ENCODE measurements around the gene PTPRZ1. TPM values are rescaled to one million over a fixed set of nuclear protein-coding genes. Genes with fewer than 3 reads are reported as not detected.

PTPRZ1 gene
- total RNA-seq, 2 donors from 2014 or later: 18.0 to 57.4 TPM

DNA sequence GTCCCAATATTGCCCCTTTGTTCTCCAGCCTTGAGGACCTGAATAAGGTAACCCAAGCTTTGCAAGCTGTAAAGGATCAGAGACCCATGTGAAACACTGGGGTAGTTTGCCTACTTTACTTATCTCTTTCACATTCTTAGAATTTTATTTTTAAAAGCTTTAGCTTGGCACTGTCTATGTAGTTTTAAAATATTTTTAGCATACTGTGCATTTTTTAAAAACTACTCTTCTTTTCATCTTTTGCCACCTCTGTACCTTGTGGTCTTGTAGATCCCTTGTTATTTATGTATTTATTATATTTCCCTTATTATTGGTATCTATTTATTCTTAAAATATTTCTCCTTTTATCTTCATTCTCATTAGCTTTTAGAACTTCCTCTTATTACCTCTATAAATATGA is 12.0 kb upstream of the PTPRZ1 start:
- TF ChIP-seq CTCF (conservative IDR thresholded peaks at IDR 0.05): no peak

DNA sequence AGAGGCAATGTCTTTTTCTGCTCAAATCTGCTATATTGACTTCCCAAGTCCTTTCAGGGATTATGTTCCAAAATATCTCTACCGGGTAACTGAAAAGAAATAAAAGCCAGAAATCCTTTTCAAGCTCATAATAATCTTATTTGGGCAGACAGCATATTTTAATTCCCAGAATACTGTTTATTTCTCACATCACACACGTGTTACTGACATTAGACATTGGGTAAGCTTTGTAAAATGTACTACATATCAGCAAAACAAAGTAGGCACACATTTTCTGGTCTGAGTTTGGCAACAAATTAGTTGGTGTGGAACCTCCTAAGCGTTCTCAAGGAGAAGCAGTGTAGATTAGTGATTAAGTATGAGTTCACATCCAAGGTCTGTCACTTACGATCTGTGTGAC is 10.4 kb upstream of the PTPRZ1 start:
- no peaks in the 10 kb centered on the region for H3K27me3 Mint-ChIP-seq (ENCODE audit: insufficient read depth)
- H3K4me3 Mint-ChIP-seq: no peak overlapping the region
- H3K9ac ChIP-seq (ENCODE audit: extremely low read depth, low read length, poor library complexity, severe bottlenecking): no peak overlapping the region
- WGBS, 2 experiments (ENCODE audit: insufficient coverage in 1 of 2, insufficient read length in 1 of 2): 95 to 100% methylated on average over 3 to 4 of the region's 4 CpGs
- no peak for DNase-seq
- no peak overlapping the region for H3K27ac Mint-ChIP-seq
- no peaks in the 10 kb centered on the region for H3K27me3 ChIP-seq (ENCODE audit: control insufficient read depth, insufficient read depth, low read length, poor library complexity, severe bottlenecking)
- H3K36me3 ChIP-seq (ENCODE audit: control insufficient read depth, insufficient read depth, low read length): no peaks in the 10 kb centered on the region
- no peak for TF ChIP-seq CTCF (conservative IDR thresholded peaks at IDR 0.05)
- no peaks in the 10 kb centered on the region for H3K36me3 Mint-ChIP-seq (ENCODE audit: low read depth)
- H3K4me1 ChIP-seq (ENCODE audit: control insufficient read depth, insufficient read depth, low read length): no peaks in the 10 kb centered on the region
- H3K4me3 ChIP-seq (ENCODE audit: low read length): no peak overlapping the region
- no peaks in the 10 kb centered on the region for H3K4me1 Mint-ChIP-seq
- H3K27ac ChIP-seq (ENCODE audit: low read depth, low read length): no peak overlapping the region
- H3K9me3 Mint-ChIP-seq: peaks cover 1% of the 10 kb centered on the region
- no peaks in the 10 kb centered on the region for H3K9me3 ChIP-seq (ENCODE audit: control insufficient read depth, low read length)

More for the DNA sequence above, 12.0 kb upstream of the PTPRZ1 start:
- Histone ChIP-seq H3K4me3 (ENCODE audit: low read length) (no peak overlapping the region), H3K9me3 (ENCODE audit: control insufficient read depth, low read length) (no peaks in the 10 kb centered on the region), H3K27me3 (ENCODE audit: control insufficient read depth, insufficient read depth, low read length, poor library complexity, severe bottlenecking) (no peaks in the 10 kb centered on the region), H3K4me1 (ENCODE audit: control insufficient read depth, insufficient read depth, low read length) (no peaks in the 10 kb centered on the region), H3K9ac (ENCODE audit: extremely low read depth, low read length, poor library complexity, severe bottlenecking) (no peak overlapping the region), H3K36me3 (ENCODE audit: control insufficient read depth, insufficient read depth, low read length) (no peaks in the 10 kb centered on the region), H3K27ac (ENCODE audit: low read depth, low read length) (no peak overlapping the region)
- Mint-ChIP-seq H3K36me3 (ENCODE audit: low read depth) (no peaks in the 10 kb centered on the region), H3K27ac (no peak overlapping the region), H3K9me3 (no peaks in the 10 kb centered on the region), H3K4me1 (no peaks in the 10 kb centered on the region), H3K27me3 (ENCODE audit: insufficient read depth) (no peaks in the 10 kb centered on the region), H3K4me3 (no peak overlapping the region)
- DNase-seq: no peak

DNA sequence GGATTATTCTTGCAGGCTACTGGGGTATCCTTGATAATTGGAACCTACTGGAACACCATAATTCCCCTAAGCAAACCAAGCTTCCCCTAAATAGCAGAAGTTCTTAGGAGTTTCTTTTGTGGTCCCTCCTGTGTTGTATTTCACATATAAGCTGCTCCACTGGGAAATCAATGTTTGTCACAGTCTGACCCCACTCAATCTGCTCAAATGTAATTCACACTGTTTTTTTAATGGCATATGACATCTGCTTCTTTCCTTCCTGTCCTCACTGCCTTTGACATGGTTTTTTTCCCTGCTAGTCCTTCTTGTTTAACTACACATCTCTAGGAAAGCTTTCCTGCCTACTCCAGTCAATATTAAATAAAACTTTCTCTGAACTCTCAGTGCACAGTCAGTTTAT is 1.8 kb upstream of the PTPRZ1 start:
- no peak for TF ChIP-seq CTCF (conservative IDR thresholded peaks at IDR 0.05)
- Mint-ChIP-seq H3K4me1 (peaks cover 9% of the 10 kb centered on the region), H3K27ac (no peak overlapping the region), H3K36me3 (ENCODE audit: low read depth) (peaks cover 3% of the 10 kb centered on the region), H3K27me3 (ENCODE audit: insufficient read depth) (peaks cover 23% of the 10 kb centered on the region), H3K9me3 (peaks cover 1% of the 10 kb centered on the region), H3K4me3 (no peak overlapping the region)
- no peak overlapping the region for H3K27ac ChIP-seq (ENCODE audit: low read depth, low read length)
- DNase-seq: no peak
- H3K4me3 ChIP-seq (ENCODE audit: low read length): no peak overlapping the region
- H3K9me3 ChIP-seq (ENCODE audit: control insufficient read depth, low read length): no peaks in the 10 kb centered on the region
- no peak overlapping the region for H3K9ac ChIP-seq (ENCODE audit: extremely low read depth, low read length, poor library complexity, severe bottlenecking)
- peaks cover 55% of the 10 kb centered on the region for H3K27me3 ChIP-seq (ENCODE audit: control insufficient read depth, insufficient read depth, low read length, poor library complexity, severe bottlenecking)
- H3K36me3 ChIP-seq (ENCODE audit: control insufficient read depth, insufficient read depth, low read length): no peaks in the 10 kb centered on the region
- no peaks in the 10 kb centered on the region for H3K4me1 ChIP-seq (ENCODE audit: control insufficient read depth, insufficient read depth, low read length)
